HG03558 (cell line): ENCODE measurements around the gene UBE2QL1.

ENCODE experiments used
- ATAC-seq: cut with Tn5 transposase; IDR thresholded peaks from one replicate; pipeline ENCODE4 v1.9.1; 2021; ENCODE audit warnings: moderate number of reproducible peaks; ENCODE audit not compliant: unreplicated experiment; ENCODE audit errors: extremely low read depth

The UBE2QL1 gene

DNA sequence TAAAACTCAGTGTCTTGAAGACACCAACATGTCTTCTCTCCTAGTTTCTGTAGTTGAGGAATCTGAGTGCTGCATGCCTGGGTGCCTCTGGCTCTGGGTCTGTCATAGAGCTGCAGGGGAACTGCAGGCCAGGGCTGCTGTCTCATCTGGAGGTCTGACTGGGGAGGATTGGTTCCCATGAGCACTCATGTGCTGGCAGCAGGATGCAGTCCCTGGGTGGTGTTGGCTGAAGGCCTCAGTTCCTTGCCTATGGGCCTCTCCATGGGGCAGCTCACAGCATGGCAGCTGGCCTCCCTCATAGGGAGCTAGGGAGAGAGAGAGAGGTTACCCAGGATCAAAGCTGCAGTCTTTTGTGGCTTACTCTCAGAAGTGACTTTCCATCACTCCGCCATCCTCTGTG, 22.6 kb downstream of the UBE2QL1 start:
- no peak for ATAC-seq

DNA sequence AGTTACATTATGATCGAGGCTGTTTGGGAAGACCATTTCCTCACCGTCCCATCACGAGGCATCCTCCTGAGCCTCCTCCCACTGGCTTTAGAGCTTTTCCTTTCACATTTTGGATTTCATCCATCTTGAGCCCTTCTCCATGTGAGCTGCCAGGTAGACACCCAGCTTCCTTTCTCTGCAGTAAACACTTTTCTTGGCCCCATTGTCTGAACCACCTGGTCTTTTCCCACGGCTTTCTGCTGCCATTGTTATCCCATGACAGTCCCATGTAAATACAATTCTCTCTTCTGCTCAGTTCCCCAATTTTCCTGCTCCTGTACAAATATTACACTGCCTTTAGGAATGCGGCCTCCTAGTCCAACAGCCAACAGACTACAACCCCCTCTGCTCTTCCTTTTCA, 24.1 kb downstream of the UBE2QL1 start:
- ATAC-seq, result no peak

DNA sequence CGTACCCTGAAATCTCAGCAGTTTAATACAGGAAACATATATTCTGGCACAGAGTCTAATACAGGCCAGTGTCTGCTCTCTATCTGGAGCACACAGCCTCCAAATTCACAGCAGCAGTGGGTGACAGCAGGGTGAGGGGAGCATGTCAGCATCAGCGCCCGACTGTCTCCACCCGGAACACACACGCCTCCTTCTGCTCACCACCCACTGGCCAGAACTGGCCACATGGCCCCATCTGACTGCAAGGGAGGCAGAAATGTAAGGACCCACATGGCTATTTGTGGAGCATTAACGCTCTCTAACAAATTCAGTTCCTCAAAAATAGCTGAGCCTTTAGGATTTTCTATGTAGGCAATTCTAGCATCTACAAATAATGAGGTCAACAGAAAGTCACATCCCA, 24.6 kb downstream of the UBE2QL1 start:
- ATAC-seq, result no peak

DNA sequence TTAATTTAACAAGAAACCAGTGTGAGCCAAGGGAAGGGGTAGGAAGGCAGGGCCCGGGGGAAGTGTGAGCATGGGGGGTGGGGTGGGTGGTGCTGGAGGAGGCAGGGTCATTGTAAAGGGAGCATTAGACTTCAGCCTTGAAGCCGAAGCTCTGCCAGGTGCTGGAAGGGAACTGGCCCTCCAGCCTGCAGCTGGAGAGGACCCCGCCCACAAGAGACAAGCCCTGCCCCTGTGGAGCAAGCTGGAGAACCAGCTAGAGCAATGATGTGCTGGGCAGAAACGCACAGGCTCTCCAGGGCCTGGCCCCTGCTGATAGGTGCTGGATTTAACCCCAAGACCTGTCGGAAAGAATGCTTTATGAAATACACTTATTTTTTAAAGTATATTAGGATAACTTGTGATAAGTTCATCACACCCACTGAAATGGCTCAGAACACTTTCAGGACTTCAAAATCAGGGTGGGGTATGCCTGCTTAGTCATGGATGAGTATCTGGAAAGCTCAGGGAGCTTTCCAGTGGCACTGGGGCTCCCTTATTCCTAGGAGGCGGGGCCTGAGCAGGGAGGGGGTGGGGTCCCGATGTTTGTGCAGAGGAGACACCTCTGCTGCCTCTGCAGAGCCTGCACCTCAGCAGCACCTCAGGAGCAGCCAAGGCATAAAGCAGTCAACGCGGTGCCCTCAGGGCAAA, 27.1 kb downstream of the UBE2QL1 start:
- no peak for ATAC-seq

DNA sequence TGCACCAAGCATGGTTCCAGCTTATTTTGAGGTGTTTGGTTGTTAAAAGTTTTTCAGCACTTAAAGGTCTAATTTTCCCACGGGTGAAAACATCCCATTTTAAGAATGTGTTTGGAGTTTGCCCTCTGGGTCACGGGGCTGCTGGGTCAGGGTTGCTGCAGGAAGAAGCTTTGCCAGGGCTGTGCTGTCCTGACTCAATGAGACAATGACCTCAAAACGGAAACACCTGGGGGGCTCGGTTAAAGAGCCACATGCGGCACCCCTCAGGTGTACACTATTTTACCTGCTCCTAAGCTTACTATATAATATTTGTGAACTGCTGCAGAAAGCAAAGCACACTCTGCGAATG, 27.6 kb downstream of the UBE2QL1 start:
- no peak for ATAC-seq

DNA sequence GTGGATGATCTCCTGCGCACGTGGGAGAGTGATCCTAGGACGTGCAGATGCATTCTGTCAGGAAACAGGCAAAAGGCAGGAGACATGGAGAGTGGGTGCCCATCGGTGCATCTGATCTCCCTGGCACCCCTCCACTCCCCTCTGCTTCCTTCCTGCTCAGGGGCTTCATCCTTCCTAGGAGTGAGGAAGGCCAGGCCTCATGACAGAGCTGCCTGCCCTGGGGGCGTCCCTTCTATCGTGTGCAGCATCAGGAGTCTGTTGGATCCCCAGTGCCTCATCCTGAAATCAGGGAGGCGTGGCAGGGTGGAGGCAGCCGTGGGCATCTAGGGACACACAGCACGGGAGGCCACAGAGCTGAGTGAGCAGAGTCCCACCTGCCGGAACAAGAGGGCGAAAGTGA, 30.1 kb downstream of the UBE2QL1 start:
- no peak for ATAC-seq

DNA sequence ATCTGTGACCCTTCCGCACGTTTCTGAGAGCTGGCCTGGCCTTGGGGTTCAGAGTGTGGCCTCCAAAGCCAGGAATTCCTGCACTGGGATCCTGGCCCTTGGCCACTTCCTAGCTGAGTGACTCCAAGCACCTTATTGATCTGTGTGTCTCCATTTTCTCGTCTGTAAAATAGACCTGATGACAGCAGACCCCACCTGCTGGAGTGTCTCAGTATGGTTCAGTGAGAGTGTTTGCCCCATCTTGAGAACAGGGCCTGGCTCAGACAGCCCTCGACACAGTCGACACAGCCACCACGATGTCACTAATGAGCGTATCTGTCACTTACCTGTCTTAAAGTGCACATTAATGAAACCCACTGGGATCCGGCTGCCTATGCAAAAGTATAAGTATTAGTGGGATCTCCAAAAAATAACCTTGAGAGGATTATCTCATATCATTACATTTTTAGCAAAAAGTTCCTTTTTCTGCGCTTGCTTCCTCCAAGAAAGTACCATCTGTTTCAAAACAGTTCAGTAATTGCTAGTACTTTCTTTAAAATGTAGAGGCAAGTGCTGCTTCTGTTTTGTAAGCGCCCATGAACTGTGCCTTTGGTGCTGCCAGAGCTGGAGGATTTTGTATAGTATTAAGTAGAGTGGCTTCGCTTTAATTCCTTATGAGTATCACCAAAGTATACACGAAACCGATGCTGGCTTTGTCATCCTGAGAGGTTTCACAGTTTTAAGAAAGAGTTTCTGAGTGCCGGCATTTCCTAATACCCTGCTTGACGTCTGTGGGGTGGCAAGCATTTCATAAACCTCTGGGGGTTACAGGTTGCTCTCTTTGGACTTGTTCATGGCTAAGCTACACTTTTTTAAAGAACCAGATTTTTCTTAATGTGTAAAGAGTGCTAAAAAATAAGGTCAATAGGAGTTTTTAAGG, 31.7 kb downstream of the UBE2QL1 start:
- ATAC-seq, result no peak

DNA sequence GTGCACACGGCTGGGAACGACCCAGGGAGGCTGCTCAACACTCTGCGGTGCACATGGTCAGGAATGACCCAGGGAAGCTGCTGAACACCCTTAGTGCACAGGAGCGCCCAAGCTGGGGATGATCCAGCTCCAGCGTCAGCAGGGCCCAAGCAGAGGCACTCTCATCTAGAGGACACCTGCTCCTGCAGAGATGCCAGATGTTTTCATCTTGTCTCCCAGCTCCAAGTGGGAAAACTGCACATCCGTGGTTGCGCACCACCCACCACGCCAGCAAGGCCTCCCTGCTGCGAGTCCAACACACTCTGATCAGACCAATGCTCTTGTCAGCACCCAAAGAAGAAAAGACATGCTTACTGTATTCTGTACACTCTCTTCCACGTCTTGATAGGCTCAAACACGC, 34.1 kb downstream of the UBE2QL1 start:
- no peak for ATAC-seq

DNA sequence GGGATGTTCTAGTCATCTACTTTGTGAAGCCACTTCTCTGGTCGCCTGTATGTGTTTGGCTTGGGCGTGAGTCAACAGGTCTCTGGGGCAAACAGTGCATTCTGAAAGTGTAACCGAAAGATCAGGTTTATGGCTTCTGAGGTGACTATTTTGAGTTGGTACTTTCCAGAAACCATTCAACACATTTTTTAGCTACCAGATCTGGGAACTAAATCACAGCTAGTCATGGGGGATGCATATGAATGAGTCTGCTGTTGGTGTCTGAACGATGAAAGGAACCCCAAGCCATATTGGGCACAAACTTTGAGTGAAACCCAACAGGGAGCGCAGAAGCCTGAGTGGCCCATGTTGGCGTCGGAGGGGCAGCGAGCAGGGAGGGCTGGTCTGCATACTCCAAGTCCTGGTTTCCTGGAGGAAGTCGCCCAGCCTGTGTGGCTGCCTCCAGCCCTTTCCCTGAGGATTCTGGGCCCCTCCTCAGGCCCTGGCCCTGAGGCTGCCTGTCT, 35.3 kb downstream of the UBE2QL1 start:
- peak; percentile 76 for ATAC-seq

DNA sequence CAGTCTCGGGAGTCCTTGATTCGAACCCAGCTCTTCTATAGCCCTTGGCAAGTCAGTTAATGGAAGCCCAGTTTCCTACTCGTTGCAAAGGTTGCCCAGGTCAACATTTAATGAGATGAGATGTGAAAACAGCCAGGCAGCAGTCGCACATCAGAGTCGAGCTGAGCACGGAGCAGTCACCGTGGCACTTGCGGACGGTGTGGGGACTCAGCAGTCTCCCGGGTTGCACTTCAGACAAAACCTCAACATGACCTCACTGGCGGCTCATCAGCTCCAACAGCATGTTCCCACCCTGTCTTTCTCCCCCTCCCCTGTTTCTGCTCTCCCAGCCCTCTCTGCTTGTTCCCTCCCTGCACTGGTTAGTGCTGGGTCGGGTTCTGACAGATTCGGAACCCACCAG, 35.8 kb downstream of the UBE2QL1 start:
- ATAC-seq, result no peak

DNA sequence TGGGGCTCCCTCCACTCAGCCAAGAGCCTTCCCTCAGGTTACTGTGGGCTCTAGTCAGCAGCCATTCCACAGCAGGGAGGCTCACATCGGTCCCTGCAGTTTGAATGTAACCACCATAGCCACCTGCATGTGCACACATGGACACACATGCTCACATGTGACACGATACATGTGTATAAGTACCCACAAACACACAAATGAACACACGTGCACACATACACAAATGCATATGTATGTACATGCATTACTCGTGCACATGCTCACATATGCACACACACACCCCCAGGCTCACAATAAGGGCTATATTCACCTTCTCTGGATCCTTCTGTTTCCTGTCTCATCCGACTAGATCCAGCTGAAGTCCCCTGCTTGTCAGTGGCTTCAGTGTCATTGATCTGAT, 36.2 kb downstream of the UBE2QL1 start:
- no peak for ATAC-seq

DNA sequence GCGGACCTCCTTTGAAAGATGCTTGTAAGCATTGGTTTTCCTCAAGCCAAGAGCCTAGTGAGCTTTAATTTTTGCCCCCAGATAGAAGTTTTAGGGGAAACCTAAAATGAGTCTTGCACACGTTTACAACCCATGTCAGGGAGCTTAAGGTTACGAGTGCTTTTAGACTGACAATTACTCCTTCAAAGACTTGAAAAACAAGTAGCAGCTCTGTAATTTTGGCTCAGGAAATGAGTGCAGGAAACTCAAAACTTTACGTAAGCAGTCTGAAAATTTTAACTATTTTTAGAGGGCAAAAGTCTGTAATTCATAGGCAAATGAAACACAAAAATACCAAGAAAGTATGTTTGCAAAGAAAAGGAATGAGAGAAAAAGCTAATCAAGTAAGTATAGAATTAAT, 36.8 kb downstream of the UBE2QL1 start:
- ATAC-seq, result no peak

DNA sequence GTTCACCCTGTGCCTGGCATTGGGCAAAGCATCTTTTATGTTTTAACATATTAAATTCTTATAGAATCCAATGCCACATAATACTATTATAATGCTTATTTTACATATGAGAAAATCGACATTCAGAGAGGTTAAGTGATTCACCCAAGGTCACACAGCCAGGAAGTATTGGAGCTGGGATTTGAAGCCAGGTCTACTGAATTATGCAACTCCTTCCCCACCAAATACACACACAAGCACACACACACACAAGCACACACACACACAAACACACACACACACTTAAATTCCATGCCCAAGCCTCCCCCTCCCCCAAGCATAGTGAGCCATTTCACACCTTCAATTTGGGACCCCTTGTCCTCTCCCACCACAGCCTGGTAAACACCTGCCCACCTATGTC, 37.4 kb downstream of the UBE2QL1 start:
- ATAC-seq, result no peak

DNA sequence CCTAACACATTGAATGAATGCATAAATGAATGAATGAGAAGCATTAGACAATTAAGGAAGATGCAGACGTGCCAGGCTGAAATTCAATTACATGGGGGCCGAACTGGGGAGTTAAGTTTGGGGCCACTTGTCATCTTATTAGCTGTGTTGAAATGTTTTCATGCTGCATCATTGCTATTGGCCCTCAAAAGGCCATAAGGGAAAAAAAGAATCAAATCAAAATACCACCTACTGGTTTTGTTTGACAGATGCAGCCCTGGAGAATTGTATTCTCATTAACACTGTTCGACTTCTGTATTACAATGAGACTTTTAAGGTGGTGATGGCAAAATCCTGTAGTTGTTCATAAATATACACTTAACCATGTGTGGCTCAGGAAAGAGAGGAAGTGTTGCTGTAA, 38.4 kb downstream of the UBE2QL1 start:
- ATAC-seq, result no peak

DNA sequence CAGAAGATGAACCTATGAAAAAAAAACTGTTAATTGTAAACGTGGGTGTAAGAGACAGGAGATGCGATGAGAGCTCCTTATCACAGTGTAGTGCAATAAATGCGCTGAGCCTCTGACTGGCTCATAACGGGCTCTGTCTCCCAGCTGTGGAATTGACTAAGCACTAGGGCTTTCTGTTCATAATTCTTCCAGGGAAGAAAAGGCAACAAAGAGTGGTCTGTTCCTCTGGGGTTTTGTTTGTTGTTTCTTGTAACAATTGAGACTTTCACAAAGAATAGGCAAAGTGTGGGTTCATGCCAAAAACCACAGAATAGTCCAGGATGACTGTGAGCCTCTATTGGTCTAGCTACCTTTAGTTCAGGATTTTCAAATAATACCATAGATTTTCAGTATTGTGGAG, 39.4 kb downstream of the UBE2QL1 start:
- ATAC-seq, result no peak

DNA sequence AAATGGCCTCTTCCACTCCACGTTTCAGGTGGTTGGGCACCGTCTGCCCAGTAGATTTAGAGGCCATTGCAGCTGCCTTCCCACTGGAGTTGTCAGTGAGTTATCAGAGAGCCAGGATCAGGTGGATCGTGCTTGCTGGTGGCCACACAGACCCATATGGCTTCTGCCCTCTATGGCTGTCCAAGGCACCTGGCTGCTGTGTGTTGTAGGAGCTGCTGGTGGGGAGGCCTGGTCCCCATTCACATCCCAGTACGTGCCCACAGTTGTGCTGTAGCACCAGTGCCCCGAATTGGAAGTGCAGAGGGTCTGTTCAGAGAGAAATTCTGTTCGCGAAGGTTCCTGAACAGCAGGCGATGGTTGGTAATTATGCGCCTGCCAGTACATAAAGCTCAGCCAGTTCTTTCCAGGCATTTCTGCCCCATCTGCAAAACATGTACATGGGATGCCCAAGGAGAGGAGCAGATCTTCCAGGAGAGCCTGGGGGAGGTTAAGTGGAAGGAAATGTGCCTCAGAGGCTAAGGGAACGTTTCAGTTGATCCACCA, 41.1 kb downstream of the UBE2QL1 start:
- no peak for ATAC-seq

DNA sequence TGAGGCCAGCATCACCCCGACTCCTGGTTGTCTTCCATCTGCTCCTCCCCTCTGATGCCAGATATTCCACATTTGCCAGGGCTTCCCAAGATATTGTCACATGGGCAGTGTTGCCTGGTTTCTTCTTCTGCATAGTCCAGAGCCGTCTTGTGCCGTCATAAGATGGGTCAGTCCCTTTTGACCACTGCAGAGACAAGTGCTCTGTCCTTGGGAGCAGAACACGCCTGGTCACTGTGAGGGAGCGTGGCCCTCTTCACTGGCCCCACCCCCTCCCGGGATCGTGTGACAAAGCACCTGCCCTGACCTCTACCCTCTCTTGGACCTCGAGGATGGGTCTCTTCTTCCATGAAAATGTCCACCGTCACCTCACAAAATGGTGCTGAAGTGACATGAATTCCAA, 41.6 kb downstream of the UBE2QL1 start:
- ATAC-seq, result no peak

DNA sequence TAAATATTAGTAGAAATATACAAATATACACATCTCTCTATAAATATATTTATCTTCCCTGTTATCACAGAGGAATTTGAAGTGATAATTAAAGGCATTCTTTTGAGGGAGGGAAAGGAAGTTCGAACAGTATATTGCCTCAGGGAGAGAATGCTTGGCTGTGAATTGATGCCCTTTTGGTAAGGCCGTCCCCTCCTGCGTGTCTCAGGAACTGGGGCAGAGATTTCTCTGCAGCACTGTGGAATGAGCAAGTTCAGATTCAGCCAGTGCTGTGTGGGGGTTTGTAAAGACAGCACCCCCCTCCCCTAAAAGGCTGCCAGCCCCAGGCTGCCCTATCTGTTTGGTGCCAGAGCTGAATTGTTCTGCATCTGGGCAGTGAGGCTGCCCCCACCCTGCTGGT, 42.0 kb downstream of the UBE2QL1 start:
- no peak for ATAC-seq

DNA sequence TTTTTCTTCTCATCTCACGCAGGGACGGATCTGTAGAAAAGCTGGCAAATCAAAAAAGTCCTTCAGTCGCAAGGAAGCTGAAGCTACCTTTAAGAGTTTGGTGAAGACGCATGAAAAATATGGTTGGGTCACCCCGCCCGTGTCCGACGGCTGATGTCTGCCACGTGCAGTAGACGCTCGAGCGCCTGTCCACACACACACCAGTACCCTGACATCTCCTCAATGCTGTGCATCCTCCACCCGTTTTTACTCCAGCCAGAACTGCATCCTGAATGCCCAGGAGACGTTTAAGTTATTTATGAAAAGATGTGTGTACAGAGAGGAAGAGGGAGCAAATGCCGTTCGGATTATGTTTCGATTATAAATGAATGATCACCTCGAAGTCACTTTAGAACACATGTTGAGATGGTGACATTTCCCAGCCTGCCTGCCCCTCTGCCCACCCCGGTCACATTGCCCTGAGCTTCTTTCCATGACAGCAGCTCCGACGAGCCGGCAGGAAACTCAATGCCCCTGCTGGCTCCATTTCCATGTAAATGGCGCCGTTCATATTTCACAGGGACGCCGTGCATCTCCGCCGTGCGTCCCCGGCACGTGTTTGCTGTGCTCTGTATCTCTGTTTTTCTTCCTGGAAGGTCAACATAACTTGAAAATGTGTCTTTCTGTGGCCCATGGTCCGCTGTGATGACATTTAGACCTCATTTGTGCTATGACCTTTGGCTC, 42.7 kb downstream of the UBE2QL1 start:
- ATAC-seq, result no peak

DNA sequence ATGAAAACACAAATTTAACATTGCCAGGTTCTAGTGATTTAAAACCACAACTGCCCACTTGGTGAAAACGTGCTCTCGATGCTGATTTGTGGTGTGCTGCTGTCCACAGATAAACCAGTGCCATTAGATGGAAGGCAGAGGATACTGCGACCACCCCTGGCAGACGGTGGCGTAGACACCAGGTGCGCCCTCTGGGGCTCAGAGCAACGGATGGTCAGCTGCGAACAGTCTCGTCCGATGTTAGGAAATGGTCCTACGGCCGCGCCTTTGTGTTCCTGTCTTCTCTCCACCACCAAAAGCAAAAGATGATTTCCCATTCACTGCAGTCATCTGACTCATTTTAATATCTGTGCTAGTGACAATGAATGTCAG, 43.2 kb downstream of the UBE2QL1 start:
- no peak for ATAC-seq

DNA sequence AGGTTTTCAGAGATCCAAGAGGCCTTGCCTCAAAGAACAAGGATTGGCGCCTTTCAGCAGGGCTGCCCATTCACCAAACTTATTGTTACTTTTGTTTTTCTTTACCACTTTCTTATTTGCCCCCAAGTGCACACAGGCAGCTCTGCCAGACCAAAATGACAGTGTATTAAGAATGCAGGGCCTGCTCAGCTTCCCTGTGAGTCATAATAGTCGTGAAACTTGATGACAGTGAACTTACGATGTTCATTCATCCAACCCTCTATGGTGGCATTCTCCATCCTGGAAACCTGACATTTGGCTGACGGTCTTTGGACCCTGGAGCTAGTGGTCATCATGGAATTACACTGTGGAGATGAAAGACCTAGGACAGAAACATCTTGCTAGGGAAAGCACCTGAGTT, 44.3 kb downstream of the UBE2QL1 start:
- ATAC-seq, result peak; percentile 21
